ENCODE results near the gene BLM.

The BLM gene

GRCh38 chr15:90691369-90691768 is 25.8 kb upstream of the BLM start:
- DNase-seq (ENCODE audit: low read depth in 2 of 3, low spot score in 2 of 3) = no peak

- DNase-seq (ENCODE audit: low read depth in 2 of 3, low spot score in 2 of 3) = no peak
Observed at GRCh38 chr15:90691982-90692773, 25.0 kb upstream of the BLM start.

- DNase-seq (ENCODE audit: low read depth in 2 of 3, low spot score in 2 of 3) = no peak
Observed at GRCh38 chr15:90694987-90695386, 22.2 kb upstream of the BLM start.

- DNase-seq (ENCODE audit: low read depth in 2 of 3, low spot score in 2 of 3) = no peak
Observed at GRCh38 chr15:90697175-90697574, 20.0 kb upstream of the BLM start.

GRCh38 chr15:90698629-90699028 is 18.5 kb upstream of the BLM start:
- DNase-seq (ENCODE audit: low read depth in 2 of 3, low spot score in 2 of 3) = no peak

GRCh38 chr15:90701048-90701447 is 16.1 kb upstream of the BLM start:
- no peak for DNase-seq (ENCODE audit: low read depth in 2 of 3, low spot score in 2 of 3)

GRCh38 chr15:90701880-90702630 is 15.1 kb upstream of the BLM start:
- no peak for DNase-seq (ENCODE audit: low read depth in 2 of 3, low spot score in 2 of 3)

- no peak for DNase-seq (ENCODE audit: low read depth in 2 of 3, low spot score in 2 of 3)
Observed at GRCh38 chr15:90703455-90703854, 13.7 kb upstream of the BLM start.

GRCh38 chr15:90705212-90705611 is 11.9 kb upstream of the BLM start:
- DNase-seq (ENCODE audit: low read depth in 2 of 3, low spot score in 2 of 3) = no peak

- no peak for DNase-seq (ENCODE audit: low read depth in 2 of 3, low spot score in 2 of 3)
Observed at GRCh38 chr15:90706394-90707327, 10.5 kb upstream of the BLM start.

- DNase-seq (ENCODE audit: low read depth in 2 of 3, low spot score in 2 of 3) = no peak
Observed at GRCh38 chr15:90707489-90707888, 9.7 kb upstream of the BLM start.

- no peak for DNase-seq (ENCODE audit: low read depth in 2 of 3, low spot score in 2 of 3)
Observed at GRCh38 chr15:90708516-90708915, 8.6 kb upstream of the BLM start.

GRCh38 chr15:90709278-90709677 is 7.9 kb upstream of the BLM start:
- DNase-seq (ENCODE audit: low read depth in 2 of 3, low spot score in 2 of 3) = no peak

GRCh38 chr15:90710436-90711027 is 6.6 kb upstream of the BLM start:
- DNase-seq (ENCODE audit: low read depth in 2 of 3, low spot score in 2 of 3) = no peak

- DNase-seq (ENCODE audit: low read depth in 2 of 3, low spot score in 2 of 3) = no peak
Observed at GRCh38 chr15:90711418-90711824, 5.7 kb upstream of the BLM start.

- no peak for DNase-seq (ENCODE audit: low read depth in 2 of 3, low spot score in 2 of 3)
Observed at GRCh38 chr15:90711842-90712241, 5.3 kb upstream of the BLM start.

- DNase-seq (ENCODE audit: low read depth in 2 of 3, low spot score in 2 of 3) = no peak
Observed at GRCh38 chr15:90713081-90713480, 4.1 kb upstream of the BLM start.

GRCh38 chr15:90716317-90716975 is 700 bp upstream of the BLM start:
- DNase-seq (ENCODE audit: low read depth in 2 of 3, low spot score in 2 of 3) = peak in 1 of 3 experiments; percentile 8

GRCh38 chr15:90718232-90718631 is 1.1 kb downstream of the BLM start:
- DNase-seq (ENCODE audit: low read depth in 2 of 3, low spot score in 2 of 3) = no peak

GRCh38 chr15:90720131-90720530 is 3.0 kb downstream of the BLM start:
- DNase-seq (ENCODE audit: low read depth in 2 of 3, low spot score in 2 of 3) = no peak

- DNase-seq (ENCODE audit: low read depth in 2 of 3, low spot score in 2 of 3) = no peak
Observed at GRCh38 chr15:90729261-90729660, 12.1 kb downstream of the BLM start.

All from activated CD8-positive, alpha-beta memory T cell treated with anti-CD3 and anti-CD28 coated beads for 48 hours (primary cell).